Measurements from ENCODE around the gene CTU1.

DNA sequence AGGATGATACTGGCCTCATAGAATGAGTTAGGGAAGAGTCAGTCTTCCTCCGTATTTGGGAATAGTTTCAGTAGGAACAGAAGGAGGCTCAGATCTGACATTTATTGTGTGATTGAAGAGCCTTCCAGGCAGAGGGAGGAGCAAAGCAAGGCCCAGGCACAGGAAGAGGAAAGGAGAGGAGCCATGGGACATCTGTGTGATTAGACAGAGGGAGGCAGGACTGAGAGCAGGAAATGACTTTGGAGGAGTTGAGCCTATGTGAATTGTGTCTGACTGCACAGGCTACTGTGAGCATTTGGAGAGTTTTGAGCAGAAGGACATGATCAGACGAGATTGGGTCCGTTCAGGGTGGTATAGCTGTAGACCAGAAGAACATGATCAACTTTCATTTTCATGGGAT lies 42.4 kb upstream of the CTU1 start:
- TF ChIP-seq, protein P1, sequence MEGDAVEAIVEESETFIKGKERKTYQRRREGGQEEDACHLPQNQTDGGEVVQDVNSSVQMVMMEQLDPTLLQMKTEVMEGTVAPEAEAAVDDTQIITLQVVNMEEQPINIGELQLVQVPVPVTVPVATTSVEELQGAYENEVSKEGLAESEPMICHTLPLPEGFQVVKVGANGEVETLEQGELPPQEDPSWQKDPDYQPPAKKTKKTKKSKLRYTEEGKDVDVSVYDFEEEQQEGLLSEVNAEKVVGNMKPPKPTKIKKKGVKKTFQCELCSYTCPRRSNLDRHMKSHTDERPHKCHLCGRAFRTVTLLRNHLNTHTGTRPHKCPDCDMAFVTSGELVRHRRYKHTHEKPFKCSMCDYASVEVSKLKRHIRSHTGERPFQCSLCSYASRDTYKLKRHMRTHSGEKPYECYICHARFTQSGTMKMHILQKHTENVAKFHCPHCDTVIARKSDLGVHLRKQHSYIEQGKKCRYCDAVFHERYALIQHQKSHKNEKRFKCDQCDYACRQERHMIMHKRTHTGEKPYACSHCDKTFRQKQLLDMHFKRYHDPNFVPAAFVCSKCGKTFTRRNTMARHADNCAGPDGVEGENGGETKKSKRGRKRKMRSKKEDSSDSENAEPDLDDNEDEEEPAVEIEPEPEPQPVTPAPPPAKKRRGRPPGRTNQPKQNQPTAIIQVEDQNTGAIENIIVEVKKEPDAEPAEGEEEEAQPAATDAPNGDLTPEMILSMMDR (IDR thresholded peaks at IDR 0.05) = no peak
- TF ChIP-seq POLR2A (IDR thresholded peaks at IDR 0.05) = no peak

Data from lower leg skin (tissue), 3 donors.